HL-60 (cell line): ENCODE data around the gene IFITM1.

ENCODE experiments used
- DNase-seq, 2 experiments: peaks; one replicate each; pipeline ENCODE4 v3.0.0-alpha.2; 2010 to 2020; ENCODE audit warnings: low read depth in 1 of 2, low spot score in 1 of 2
- H3K27ac ChIP-seq: fragments of 250-450 bp; sonication (Bioruptor Pico); replicated peaks from 2 replicates; pipeline ENCODE4 v1.5.1; 2020; ENCODE audit warnings: mild to moderate bottlenecking, moderate library complexity
- H3K27me3 ChIP-seq: fragments of 250-450 bp; sonication (Bioruptor Pico); 2 replicates; pipeline ENCODE4 v1.5.1; 2021; ENCODE audit warnings: mild to moderate bottlenecking, moderate library complexity; ENCODE audit not compliant: insufficient read depth, poor library complexity, severe bottlenecking
- H3K4me3 ChIP-seq: replicated peaks from 2 replicates; pipeline ENCODE4 v1.5.1; 2011; ENCODE audit warnings: mild to moderate bottlenecking, control low read depth, low read length; ENCODE audit not compliant: insufficient read depth
- CTCF ChIP-seq: IDR thresholded peaks from one replicate; pipeline ENCODE4 v1.5.1; 2011; ENCODE audit warnings: low read length, control low read depth, inconsistent platforms; ENCODE audit not compliant: insufficient read depth
- GABPA ChIP-seq: IDR thresholded peaks from 2 replicates; pipeline ENCODE4 v1.6.1; 2012; ENCODE audit warnings: low read depth
- POLR2AphosphoS5 ChIP-seq: IDR thresholded peaks from 2 replicates; pipeline ENCODE4 v1.6.1; 2012; ENCODE audit warnings: low read depth
- REST ChIP-seq: IDR thresholded peaks from 2 replicates; pipeline ENCODE4 v1.6.1; 2012; ENCODE audit warnings: low read depth; ENCODE audit not compliant: insufficient replicate concordance
- SPI1 ChIP-seq: IDR thresholded peaks from 2 replicates; pipeline ENCODE4 v1.6.1; 2012; ENCODE audit warnings: low read depth, mild to moderate bottlenecking, borderline replicate concordance

Gene IFITM1

GRCh38 chr11:358129-358800 is 44.4 kb downstream of the IFITM1 start:
- H3K27ac ChIP-seq: no peak overlapping the region
- H3K4me3 ChIP-seq: no peak overlapping the region
- DNase-seq: no peak
- no peaks in the 10 kb centered on the region for H3K27me3 ChIP-seq
- TF ChIP-seq SPI1: no peak
- no peak for TF ChIP-seq GABPA
- TF ChIP-seq CTCF: no peak
- TF ChIP-seq REST: no peak
- no peak for TF ChIP-seq POLR2AphosphoS5

- DNase-seq: no peak
- Histone ChIP-seq H3K27ac (no peak overlapping the region), H3K27me3 (no peaks in the 10 kb centered on the region), H3K4me3 (no peak overlapping the region)
- TF ChIP-seq GABPA (no peak), SPI1 (no peak), REST (no peak), CTCF (no peak), POLR2AphosphoS5 (no peak)
Measured at GRCh38 chr11:359181-359714, 45.4 kb downstream of the IFITM1 start.

GRCh38 chr11:360326-361280 is 46.8 kb downstream of the IFITM1 start:
- TF ChIP-seq POLR2AphosphoS5 (no peak), CTCF (no peak), SPI1 (no peak), GABPA (no peak), REST (no peak)
- Histone ChIP-seq H3K27ac (no peak overlapping the region), H3K4me3 (no peak overlapping the region), H3K27me3 (no peaks in the 10 kb centered on the region)
- no peak for DNase-seq
